DOHH2 (cell line): Measurements from ENCODE around the gene WEE1.

Source experiments
- H3F3A ChIP-seq: fragments of 200-600 bp; sonication (generic), shearing (Covaris generic); 2 replicates; pipeline ENCODE4 v1.6.0; 2016; ENCODE audit warnings: antibody characterized with exemption, mild to moderate bottlenecking; ENCODE audit not compliant: control insufficient read depth, insufficient read depth
- H3K27ac ChIP-seq: fragments of 200-600 bp; sonication (generic); 2 replicates; pipeline ENCODE4 v1.5.1; 2014; ENCODE audit warnings: low read depth, mild to moderate bottlenecking, low read length, moderate library complexity
- H3K27me3 ChIP-seq: fragments of 200-600 bp; sonication (generic); 2 replicates; pipeline ENCODE4 v1.6.1; 2014; ENCODE audit warnings: mild to moderate bottlenecking, low read length, mixed read lengths; ENCODE audit not compliant: control insufficient read depth
- H3K36me3 ChIP-seq: fragments of 200-600 bp; sonication (generic); 2 replicates; pipeline ENCODE4 v1.6.1; 2014; ENCODE audit warnings: mild to moderate bottlenecking, low read length, moderate library complexity, mixed read lengths; ENCODE audit not compliant: control insufficient read depth
- H3K4me1 ChIP-seq: fragments of 200-600 bp; sonication (generic); 2 replicates; pipeline ENCODE4 v1.6.1; 2014; ENCODE audit warnings: mild to moderate bottlenecking, low read length, mixed read lengths; ENCODE audit not compliant: control insufficient read depth
- H3K4me2 ChIP-seq: fragments of 200-600 bp; sonication (generic); 2 replicates; pipeline ENCODE4 v1.6.0; 2014; ENCODE audit warnings: mild to moderate bottlenecking, low read length, moderate library complexity
- H3K4me3 ChIP-seq: fragments of 200-600 bp; sonication (generic); 2 replicates; pipeline ENCODE4 v1.5.1; 2014; ENCODE audit warnings: mild to moderate bottlenecking, low read length, mixed read lengths
- H3K79me2 ChIP-seq: fragments of 200-600 bp; sonication (generic); 2 replicates; pipeline ENCODE4 v1.6.1; 2014; ENCODE audit warnings: mild to moderate bottlenecking, low read length, mixed read lengths; ENCODE audit not compliant: control insufficient read depth
- H3K9me2 ChIP-seq: fragments of 200-600 bp; sonication (generic); replicated peaks from 2 replicates; pipeline ENCODE4 v1.6.1; 2014; ENCODE audit warnings: mild to moderate bottlenecking, low read length, mixed read lengths; ENCODE audit not compliant: control insufficient read depth
- H3K9me3 ChIP-seq: fragments of 200-600 bp; sonication (generic); 2 replicates; pipeline ENCODE4 v1.6.1; 2014; ENCODE audit warnings: antibody characterized with exemption, low read length, mixed read lengths; ENCODE audit not compliant: control insufficient read depth, insufficient read depth
- H4K20me1 ChIP-seq: fragments of 200-600 bp; sonication (generic); 2 replicates; pipeline ENCODE4 v1.6.0; 2014; ENCODE audit warnings: low read depth, mild to moderate bottlenecking, antibody characterized with exemption, low read length, moderate library complexity; ENCODE audit not compliant: control insufficient read depth, insufficient read depth
- CTCF ChIP-seq: fragments of 200-600 bp; sonication (generic); IDR thresholded peaks from one replicate; pipeline ENCODE4 v1.5.1; 2014; ENCODE audit warnings: antibody characterized with exemption, mild to moderate bottlenecking, low read depth, low read length; ENCODE audit not compliant: poor library complexity, severe bottlenecking
- EZH2phosphoT487 ChIP-seq: fragments of 200-600 bp; sonication (generic); IDR thresholded peaks from 2 replicates; pipeline ENCODE4 v1.6.1; 2017; ENCODE audit warnings: borderline replicate concordance, mild to moderate bottlenecking, antibody characterized with exemption, low read length, moderate library complexity, mixed read lengths

The WEE1 gene

GRCh38 chr11:9607511-9607899, 34.0 kb downstream of the WEE1 start:
- Histone ChIP-seq H3F3A (peaks cover 57% of the 10 kb centered on the region), H3K27me3 (no peaks in the 10 kb centered on the region), H3K9me3 (no peaks in the 10 kb centered on the region), H3K4me1 (peaks cover 99% of the 10 kb centered on the region), H4K20me1 (no peaks in the 10 kb centered on the region), H3K27ac (peak overlapping the region; percentile 98), H3K4me3 (peak overlapping the region; percentile 26; the same call in 1 of the 2 replicates), H3K36me3 (no peaks in the 10 kb centered on the region), H3K9me2 (no peaks in the 10 kb centered on the region), H3K79me2 (peaks cover 17% of the 10 kb centered on the region; the same call in 1 of the 2 replicates), H3K4me2 (peak overlapping the region; percentile 85)
- TF ChIP-seq EZH2phosphoT487, result no peak
- no peak for TF ChIP-seq CTCF

GRCh38 chr11:9609002-9609759, 35.7 kb downstream of the WEE1 start:
- H3K4me2 ChIP-seq, result peak overlapping the region; percentile 85
- H3K4me3 ChIP-seq, result peak overlapping the region; percentile 35
- peaks cover 97% of the 10 kb centered on the region for H3K4me1 ChIP-seq
- H3K79me2 ChIP-seq, result peaks cover 14% of the 10 kb centered on the region; the same call in 1 of the 2 replicates
- peaks cover 57% of the 10 kb centered on the region for H3F3A ChIP-seq
- H3K36me3 ChIP-seq, result no peaks in the 10 kb centered on the region
- H3K27me3 ChIP-seq, result no peaks in the 10 kb centered on the region
- no peaks in the 10 kb centered on the region for H3K9me3 ChIP-seq
- TF ChIP-seq CTCF, result no peak
- TF ChIP-seq EZH2phosphoT487, result no peak
- H3K9me2 ChIP-seq, result no peaks in the 10 kb centered on the region
- H3K27ac ChIP-seq, result peak overlapping the region; percentile 98
- no peaks in the 10 kb centered on the region for H4K20me1 ChIP-seq

- H3K4me1 ChIP-seq, result peaks cover 97% of the 10 kb centered on the region
- H3K36me3 ChIP-seq, result peaks cover 6% of the 10 kb centered on the region
- peak overlapping the region; percentile 85 for H3K4me2 ChIP-seq
- H3K79me2 ChIP-seq, result peaks cover 14% of the 10 kb centered on the region; the same call in 1 of the 2 replicates
- peak overlapping the region; percentile 98 for H3K27ac ChIP-seq
- H3K27me3 ChIP-seq, result no peaks in the 10 kb centered on the region
- H3F3A ChIP-seq, result peaks cover 60% of the 10 kb centered on the region
- H4K20me1 ChIP-seq, result no peaks in the 10 kb centered on the region
- H3K9me2 ChIP-seq, result no peaks in the 10 kb centered on the region
- no peak for TF ChIP-seq EZH2phosphoT487
- no peak for TF ChIP-seq CTCF
- H3K4me3 ChIP-seq, result peak overlapping the region; percentile 45
- no peaks in the 10 kb centered on the region for H3K9me3 ChIP-seq
Measured at GRCh38 chr11:9609841-9610240, 36.4 kb downstream of the WEE1 start.
